ENCODE measurements around the gene CPSF4L.

- TF ChIP-seq POLR2A (IDR thresholded peaks at IDR 0.05) (no peak), CTCF (IDR thresholded peaks at IDR 0.05) (no peak)
Observed at GRCh38 chr17:73271072-73271471, 9.4 kb upstream of the CPSF4L start.

Data from tibial nerve (tissue), 3 donors.